ES-I3 (cell line): ENCODE results near the gene TOR4A.

Source experiments
- H3K36me3 ChIP-seq: 2 replicates; pipeline ENCODE4 v1.6.1; 2013; ENCODE audit warnings: mild to moderate bottlenecking, low read length, control low read depth, moderate library complexity; ENCODE audit not compliant: insufficient read depth
- H3K4me1 ChIP-seq: 2 replicates; pipeline ENCODE4 v1.6.1; 2013; ENCODE audit warnings: mild to moderate bottlenecking, control low read depth, low read length; ENCODE audit not compliant: insufficient read depth
- H3K9ac ChIP-seq: 2 replicates; pipeline ENCODE4 v1.6.1; 2013; ENCODE audit warnings: low read depth, mild to moderate bottlenecking, low read length, moderate library complexity
- H3K9me3 ChIP-seq: 2 replicates; pipeline ENCODE4 v1.6.1; 2013; ENCODE audit warnings: mild to moderate bottlenecking, low read length, moderate library complexity; ENCODE audit not compliant: control insufficient read depth, insufficient read depth

Gene TOR4A

DNA sequence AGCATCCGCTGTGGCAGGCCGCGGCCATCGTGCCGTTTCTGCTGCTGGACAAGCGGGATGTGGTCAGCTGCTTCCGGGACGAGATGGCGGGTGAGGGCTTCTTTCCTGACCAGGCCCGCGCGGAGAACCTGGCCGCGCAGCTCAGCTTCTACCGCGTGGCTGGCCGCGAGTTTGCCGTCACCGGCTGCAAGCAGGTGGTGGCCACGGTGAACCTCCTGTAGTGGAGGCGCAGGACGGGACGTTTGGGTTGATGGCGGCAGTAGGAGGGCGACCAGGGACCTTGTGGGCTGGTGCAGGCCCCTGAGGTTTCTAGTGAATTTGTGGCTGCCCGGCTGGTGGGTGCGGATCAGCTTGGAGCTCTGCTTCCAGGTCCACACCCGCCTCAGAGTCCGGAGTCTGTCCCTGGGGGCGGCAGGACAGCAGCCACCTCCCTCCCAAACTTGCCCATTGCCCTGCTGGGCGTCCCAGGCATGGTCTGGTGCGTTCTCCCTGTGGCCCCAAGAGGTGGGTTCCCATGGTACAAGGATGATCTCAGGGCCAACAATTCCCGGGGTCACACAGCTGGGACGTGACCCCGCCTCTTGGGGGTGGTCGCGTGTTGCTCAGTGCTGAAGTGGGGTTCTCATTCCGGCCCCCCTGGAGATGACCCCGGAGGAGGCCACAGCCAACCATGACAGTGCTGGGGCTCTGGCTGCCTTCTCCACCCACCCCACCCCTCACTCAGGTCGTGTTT is 2.4 kb downstream of the TOR4A start:
- H3K9ac ChIP-seq = no peak overlapping the region
- H3K36me3 ChIP-seq = no peaks in the 10 kb centered on the region
- H3K9me3 ChIP-seq = no peaks in the 10 kb centered on the region
- peaks cover 12% of the 10 kb centered on the region; the same call in 1 of the 2 replicates for H3K4me1 ChIP-seq

DNA sequence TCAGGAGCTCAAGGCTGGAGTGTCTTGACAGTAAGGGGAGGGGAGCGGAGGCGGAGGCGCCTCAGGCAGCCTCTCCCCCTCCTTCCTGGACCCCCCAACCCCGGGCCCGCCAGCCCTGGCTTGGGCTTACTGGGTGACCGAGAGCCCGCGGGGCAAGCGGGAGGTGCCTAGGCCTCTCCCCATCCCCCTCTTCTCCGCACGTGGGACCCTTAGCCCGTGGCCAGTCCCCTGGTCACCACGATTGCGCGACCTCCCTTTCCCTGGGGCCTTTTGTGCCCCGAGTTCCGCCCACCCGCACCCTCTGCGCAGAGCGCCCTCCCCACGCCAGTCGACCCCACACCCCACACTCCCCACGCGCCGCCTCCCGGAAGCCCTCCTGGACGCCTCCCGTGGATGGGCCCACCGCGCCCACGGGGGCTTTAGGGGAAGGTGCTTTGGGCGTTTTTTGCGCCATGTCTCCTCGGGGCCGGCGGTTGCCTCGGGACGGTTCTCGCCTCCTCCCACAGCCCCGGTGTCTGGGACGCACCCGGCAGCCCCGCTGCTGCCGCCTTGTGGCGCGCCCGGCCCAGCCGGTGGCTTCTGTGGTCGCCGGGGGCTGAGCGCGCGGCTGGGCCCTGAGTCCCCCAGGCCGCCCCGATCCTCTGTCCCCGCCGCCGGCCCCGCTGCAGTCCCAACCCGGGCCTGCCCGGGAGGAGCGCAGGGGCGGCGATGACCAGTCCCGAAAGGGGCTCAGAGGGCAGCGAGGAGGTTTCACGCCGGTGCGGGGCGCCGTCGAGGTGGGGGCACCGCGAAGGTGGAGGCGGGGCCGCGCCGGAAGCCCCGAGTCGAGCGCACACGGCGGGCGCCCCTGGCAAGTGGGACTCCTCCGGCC is 3.2 kb downstream of the TOR4A start:
- H3K9me3 ChIP-seq = no peaks in the 10 kb centered on the region
- H3K36me3 ChIP-seq = no peaks in the 10 kb centered on the region
- H3K9ac ChIP-seq = peak overlapping the region; percentile 63
- H3K4me1 ChIP-seq = peaks cover 11% of the 10 kb centered on the region; the same call in 1 of the 2 replicates

DNA sequence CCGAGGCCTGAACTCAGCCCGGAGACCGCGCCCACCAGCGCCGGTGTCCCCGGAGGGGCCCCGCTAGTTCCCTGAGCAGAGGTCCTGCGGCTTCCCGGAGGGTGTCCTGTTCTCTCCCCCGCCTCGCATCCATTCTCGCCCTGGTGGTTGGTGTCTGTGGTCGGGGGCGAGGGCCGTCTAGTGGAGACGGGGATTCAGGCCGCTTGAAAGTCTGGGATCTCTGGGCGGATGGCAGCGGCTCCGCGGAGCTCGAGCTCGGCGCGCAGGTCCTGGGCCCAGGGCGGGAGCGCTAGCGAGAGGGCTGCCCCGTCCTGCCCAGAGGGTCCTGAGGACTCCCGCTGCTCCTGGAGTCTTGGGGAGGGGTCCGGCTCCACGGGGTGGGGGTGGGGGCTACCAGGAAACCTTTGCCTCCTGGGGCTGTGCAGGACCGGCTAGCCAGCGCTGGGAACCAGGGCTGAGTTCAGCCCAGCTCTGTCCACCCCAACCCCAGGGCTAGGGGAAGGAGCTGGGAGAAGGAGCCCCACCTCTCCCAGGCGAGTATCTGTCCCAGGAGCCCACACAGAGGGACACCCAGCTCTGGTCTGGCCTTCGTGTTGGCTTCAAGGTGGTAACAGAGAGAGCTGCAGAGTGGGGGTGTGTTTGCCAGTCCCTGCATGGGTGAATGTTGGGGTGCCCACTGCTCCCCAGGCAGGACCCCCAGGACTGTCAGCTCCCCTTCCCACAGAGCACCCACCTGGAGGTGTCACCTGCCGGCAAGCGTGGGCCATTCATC is 4.0 kb downstream of the TOR4A start:
- Histone ChIP-seq H3K9ac (peak overlapping the region; percentile 63), H3K4me1 (peaks cover 3% of the 10 kb centered on the region; the same call in 1 of the 2 replicates), H3K9me3 (no peaks in the 10 kb centered on the region), H3K36me3 (no peaks in the 10 kb centered on the region)

DNA sequence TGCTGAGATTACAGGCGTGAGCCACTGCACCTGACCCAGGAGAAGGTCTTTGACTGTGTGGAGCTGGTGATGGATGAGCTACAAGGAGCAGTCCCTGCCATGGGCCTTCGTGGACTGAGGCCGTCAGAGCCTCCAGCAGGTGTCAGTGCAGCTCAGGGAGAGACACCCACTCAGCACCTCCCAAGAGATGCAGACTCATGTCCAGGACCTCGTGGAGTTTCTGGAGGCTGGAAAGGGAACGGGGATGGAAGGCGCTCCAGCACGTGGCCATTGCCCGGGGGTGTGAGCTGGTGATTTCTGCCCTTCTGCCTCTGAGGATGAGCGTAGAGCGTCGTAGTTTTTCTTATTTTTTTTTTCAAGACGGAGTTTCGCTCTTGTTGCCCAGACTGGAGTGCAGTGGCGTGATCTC is 9.5 kb downstream of the TOR4A start:
- H3K9me3 ChIP-seq = no peaks in the 10 kb centered on the region
- no peaks in the 10 kb centered on the region for H3K4me1 ChIP-seq
- no peak overlapping the region for H3K9ac ChIP-seq
- H3K36me3 ChIP-seq = no peaks in the 10 kb centered on the region

DNA sequence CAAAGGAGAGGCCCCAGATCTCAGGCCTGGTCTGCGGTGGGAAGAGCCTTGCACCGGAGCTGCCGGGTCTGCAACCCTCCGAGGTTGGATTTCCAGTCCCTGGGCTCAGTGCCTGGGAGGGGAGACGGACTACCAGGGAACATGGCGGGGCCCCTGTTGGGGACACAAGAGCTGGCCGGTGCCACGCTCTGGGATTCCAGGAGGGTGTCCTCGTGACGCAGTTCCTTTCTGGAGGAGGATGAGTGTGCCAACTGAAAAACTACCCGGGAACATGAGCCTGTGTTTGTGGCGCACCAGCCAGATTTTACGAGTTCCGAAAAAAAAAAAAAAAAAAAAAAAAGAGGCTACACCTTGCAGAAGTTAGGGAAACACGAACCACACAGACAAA is 15.6 kb downstream of the TOR4A start:
- no peaks in the 10 kb centered on the region for H3K36me3 ChIP-seq
- H3K4me1 ChIP-seq = peaks cover 7% of the 10 kb centered on the region
- peaks cover 8% of the 10 kb centered on the region; the same call in 1 of the 2 replicates for H3K9me3 ChIP-seq
- no peak overlapping the region for H3K9ac ChIP-seq

DNA sequence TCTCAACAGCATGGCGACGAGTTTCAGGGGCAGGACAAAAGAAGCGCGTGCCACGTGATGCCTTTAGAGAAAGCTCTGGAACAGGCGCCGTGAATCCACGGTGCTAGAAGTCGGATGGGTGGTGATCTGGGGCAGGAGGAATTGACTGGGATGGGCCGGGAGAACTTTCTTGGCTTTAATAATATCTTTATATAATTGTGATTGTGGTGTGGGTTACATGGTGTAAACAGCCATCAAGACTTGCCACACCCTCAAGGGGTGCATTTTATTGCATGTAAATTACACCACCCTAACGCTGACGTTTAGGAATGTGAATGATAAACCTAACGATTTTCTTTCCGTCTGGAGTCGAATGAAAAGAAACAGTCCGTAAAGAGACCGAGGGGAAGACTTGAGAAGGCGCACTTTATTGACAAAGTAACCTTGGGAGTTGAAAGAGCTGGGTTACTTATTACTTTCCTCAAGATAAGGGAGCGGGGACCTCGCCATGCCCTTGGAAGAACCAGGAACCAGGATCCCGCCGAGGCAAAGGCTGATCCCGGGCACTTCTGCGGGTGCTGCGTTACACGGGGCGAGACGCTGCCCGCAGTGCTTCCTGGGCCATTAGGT is 16.1 kb downstream of the TOR4A start:
- no peaks in the 10 kb centered on the region for H3K36me3 ChIP-seq
- H3K4me1 ChIP-seq = peaks cover 12% of the 10 kb centered on the region
- H3K9ac ChIP-seq = no peak overlapping the region
- H3K9me3 ChIP-seq = peaks cover 8% of the 10 kb centered on the region; the same call in 1 of the 2 replicates

DNA sequence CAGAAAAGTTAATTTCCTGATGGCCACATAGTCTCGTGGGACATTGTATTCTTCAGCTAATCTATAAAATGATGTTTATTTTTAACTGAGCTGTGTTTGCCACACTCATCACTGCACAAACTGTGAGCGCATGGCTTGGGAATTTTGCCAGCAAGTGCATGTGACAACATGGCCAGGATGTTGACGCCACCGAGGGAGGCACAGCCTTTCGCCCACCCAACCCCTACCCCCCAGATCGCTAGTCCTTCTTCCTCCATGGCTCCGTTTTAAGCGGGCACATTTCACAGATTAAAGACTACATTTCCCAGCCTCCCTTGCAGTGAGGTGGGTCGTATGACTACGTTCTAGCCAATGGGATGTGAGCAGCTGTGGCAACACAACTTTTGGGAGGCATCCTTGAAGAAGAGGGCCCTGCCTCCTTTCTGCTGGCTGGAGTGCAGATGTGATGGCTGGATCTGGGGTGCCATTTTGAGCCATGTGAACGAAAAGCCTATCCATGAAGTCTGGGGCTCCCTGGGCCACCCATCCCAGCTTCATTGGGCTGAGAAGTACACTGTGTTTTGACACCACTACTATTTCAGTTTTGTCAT is 16.7 kb downstream of the TOR4A start:
- H3K36me3 ChIP-seq = no peaks in the 10 kb centered on the region
- peaks cover 8% of the 10 kb centered on the region; the same call in 1 of the 2 replicates for H3K9me3 ChIP-seq
- no peak overlapping the region for H3K9ac ChIP-seq
- peaks cover 17% of the 10 kb centered on the region for H3K4me1 ChIP-seq

DNA sequence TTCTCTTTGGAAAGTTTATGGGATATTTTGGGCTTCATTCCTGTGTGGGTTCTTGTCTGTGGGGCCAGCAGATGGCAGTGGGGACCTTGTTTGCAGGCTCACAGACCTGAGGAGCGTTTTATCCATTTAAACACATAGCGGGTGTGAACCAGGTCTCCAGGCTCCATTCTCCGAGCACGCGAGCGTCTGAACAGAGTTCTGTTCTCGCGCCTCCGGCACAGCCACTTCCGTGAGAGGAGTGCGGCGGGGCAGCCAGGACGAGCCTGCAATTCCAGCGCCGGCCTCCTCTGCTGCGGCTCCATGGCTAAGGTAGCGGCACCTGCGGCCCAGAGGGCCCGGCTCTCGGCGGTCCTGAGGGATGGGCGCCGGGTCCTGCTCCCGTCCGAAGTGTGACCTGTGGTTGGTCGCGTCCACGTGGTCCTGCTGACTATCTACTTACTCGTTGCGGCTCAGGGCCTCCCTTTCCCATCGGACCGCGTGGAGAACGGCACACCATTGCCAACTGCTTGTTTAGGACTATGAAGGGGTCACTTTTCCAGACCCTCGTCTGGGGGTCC is 17.2 kb downstream of the TOR4A start:
- peaks cover 19% of the 10 kb centered on the region for H3K4me1 ChIP-seq
- peak overlapping the region; percentile 11; the same call in 1 of the 2 replicates for H3K9ac ChIP-seq
- H3K36me3 ChIP-seq = no peaks in the 10 kb centered on the region
- H3K9me3 ChIP-seq = peaks cover 8% of the 10 kb centered on the region; the same call in 1 of the 2 replicates

DNA sequence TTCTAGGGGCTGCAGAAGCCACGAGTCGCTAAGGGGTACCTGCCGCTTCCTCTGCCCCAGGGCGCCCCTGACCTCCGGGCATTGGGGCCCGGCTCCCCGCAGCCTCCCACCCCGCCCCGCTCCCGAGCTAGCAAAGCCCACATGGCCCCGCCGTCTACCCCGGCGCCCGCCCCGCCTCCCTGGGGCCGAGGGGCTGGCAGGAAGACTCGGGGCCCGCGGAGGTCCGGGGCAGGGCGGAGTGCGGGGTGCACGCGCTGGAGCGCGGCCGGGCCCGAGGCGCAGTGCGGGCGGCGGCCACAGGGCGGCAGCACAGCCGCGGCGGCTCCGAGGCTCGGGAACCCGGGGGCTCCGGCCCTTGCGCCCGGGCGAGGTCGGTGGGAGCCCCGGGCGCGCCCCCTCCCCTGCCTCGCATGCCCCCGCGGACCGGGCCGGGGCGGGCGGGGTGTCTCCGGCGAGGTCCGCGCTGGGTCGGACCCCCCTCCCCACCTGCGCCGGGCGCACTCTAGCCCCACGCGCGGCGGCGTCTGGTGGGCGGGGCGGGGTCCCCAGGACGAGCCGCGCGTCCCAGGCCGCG is 17.8 kb downstream of the TOR4A start:
- peaks cover 8% of the 10 kb centered on the region; the same call in 1 of the 2 replicates for H3K9me3 ChIP-seq
- peaks cover 22% of the 10 kb centered on the region for H3K4me1 ChIP-seq
- H3K36me3 ChIP-seq = no peaks in the 10 kb centered on the region
- H3K9ac ChIP-seq = peak overlapping the region; percentile 11; the same call in 1 of the 2 replicates

DNA sequence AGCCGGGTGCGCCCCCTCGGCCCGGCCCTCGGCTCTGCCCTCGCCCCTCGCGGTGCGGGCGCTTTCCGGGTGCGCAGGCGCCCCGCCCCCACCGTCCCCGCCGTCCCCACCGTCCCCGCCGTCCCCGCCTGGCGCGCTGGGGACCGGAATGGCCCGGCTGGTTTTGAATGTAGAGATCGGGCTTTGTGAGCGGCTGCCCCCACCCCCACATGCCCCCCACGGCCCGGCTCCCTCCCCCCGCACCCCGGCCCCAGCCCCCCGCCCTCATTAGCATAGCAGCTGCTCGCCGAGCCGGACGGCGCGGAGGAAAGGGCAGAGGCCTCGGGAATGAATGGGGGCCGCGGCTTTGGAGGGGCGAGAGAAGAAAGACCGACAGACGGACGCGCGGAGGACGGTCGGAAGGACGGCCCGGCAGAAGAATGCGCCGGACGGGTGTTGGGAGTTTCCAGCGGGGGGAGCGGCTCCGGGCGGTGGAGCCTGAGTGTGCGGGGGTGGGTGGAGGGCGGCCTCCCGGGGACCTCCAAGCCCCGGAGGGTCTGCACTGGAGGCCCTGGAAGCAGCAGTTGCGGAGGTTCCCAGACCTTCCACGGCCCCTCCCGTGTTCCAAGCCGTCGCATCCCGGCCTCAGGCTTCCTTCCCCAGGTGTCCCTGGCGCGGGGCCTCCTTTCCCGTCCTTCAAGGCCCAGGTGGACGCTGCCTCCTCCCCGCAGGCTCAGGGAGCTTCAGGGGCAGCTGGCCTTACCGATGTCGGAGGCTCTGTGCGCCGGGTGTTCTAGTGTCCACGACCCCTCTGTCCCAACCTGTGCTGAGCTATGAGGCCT is 18.5 kb downstream of the TOR4A start:
- Histone ChIP-seq H3K9me3 (peaks cover 8% of the 10 kb centered on the region; the same call in 1 of the 2 replicates), H3K4me1 (peaks cover 22% of the 10 kb centered on the region), H3K9ac (peak overlapping the region; percentile 40), H3K36me3 (no peaks in the 10 kb centered on the region)

DNA sequence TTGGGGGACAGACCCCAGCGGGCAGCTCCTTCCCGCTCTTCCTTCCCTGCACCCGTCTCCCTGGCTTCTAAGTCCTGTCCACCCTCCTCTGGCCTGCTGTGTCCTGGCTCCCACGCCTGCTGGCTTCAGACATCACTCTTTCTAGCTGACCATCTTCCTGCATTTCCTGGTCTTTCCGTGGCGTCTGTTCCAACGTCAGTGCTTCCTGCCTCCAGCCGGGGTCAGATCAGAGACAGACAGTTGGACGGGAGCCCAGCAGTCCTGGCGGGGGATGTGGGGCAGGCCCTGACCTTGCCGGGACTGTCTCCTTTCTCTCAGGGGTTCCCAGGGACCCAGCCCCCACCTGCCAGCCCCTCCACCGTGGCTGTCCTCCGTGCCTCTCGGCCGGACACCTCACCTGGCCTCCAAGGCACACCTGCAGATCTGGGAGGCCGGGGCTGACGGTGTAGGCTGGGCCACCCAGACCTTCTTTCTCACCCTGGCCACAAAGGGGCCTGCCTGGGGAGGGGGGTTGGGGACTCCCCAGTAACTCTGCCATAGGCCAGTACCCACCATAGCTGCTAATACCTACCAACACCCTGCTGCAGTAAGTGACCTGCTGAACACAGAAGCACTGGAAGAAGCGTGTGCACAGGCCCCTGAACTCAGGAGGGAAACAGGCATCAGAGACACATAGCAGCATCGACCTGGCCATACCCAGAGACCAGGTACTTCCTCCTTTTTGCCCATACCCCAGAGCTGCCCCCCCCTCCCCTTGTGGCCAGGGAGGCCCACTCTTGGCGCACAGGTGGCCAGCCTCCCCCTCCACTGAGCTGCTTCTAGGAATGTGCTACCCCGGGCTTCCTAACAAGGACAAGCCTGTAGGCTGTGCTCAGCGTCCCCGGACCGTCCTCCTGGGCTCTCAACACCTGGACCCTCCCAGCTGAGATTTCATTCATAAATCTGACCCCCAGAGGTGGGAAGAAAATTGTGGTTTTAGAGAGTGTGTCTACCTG is 19.4 kb downstream of the TOR4A start:
- peaks cover 22% of the 10 kb centered on the region for H3K4me1 ChIP-seq
- H3K9ac ChIP-seq = peak overlapping the region; percentile 40
- H3K9me3 ChIP-seq = peaks cover 8% of the 10 kb centered on the region; the same call in 1 of the 2 replicates
- no peaks in the 10 kb centered on the region for H3K36me3 ChIP-seq
